Measurements from ENCODE around the gene CEACAM21. TPM values are rescaled to one million over a fixed set of nuclear protein-coding genes. Genes with fewer than 3 reads are reported as not detected.

Gene CEACAM21
- polyA plus RNA-seq, 1 of the 3 experiments (the other 2 are of a cell fraction), result not detected

DNA sequence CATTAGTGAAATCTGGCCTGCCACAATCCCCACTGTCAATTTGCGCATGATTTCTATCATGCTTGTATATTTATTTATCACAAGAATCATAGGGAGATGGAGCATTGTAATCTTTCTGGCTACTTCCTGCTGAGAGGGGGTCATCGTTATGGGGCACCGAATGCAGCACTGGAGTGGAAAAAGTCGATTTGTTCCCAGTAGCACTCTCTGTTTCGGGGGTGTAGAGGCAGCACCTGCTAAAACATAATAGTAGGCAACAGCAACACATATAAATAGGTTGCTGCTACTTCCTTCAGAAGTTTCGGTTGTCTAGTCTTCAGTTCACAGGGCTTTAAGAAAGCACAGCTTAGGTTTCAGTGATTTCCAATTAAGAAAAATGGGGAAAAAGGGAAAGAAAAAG, 23.4 kb upstream of the CEACAM21 start:
- no peaks in the 10 kb centered on the region for H3K9me2 ChIP-seq
- ChIA-PET CTCF (interaction anchor here (1.4 to 1.7 kb wide), 3 partner anchors 11 to 103 kb away, joined by 4 to 5 read pairs (median 4); no protein-coding TSS in a partner anchor), POLR2A (no interaction called here)
- 17% methylated on average over 6 of the region's 6 CpGs for WGBS (ENCODE audit: low lambda C conversion rate)
- H4K20me1 ChIP-seq (ENCODE audit: insufficient read depth), result no peaks in the 10 kb centered on the region
- H3K27ac ChIP-seq (ENCODE audit: low read depth in 2 of 2, low read length in 1 of 2), result no peak overlapping the region
- no peaks in the 10 kb centered on the region for H3K4me1 ChIP-seq (ENCODE audit: control insufficient read depth in 1 of 2, insufficient read depth in 2 of 2, low read depth in 1 of 2, low read length in 1 of 2)
- H3K27me3 ChIP-seq (ENCODE audit: insufficient read depth), result peaks cover 68% of the 10 kb centered on the region
- H3K9ac ChIP-seq, result no peak overlapping the region
- no peaks in the 10 kb centered on the region; the same call in 1 of the 2 replicates for H3K9me3 ChIP-seq
- TF ChIP-seq GATA2 (CRISPR knock-in tag; IDR thresholded peaks at IDR 0.05) (no peak), POLR2AphosphoS5 (IDR thresholded peaks at IDR 0.05; ENCODE audit: low read depth, low read length) (no peak), FOXM1 (IDR thresholded peaks at IDR 0.05; ENCODE audit: low read depth) (no peak), RXRA (IDR thresholded peaks at IDR 0.05; ENCODE audit: borderline replicate concordance, low read depth) (no peak), TCF12 (IDR thresholded peaks at IDR 0.05) (no peak), ZBTB33 (IDR thresholded peaks at IDR 0.05; ENCODE audit: borderline replicate concordance, low read depth) (no peak), RCOR1 (IDR thresholded peaks at IDR 0.05; ENCODE audit: low read length) (no peak), ELF1 (IDR thresholded peaks at IDR 0.05) (no peak), CTCF (IDR thresholded peaks at IDR 0.05) (no peak), NFIC (IDR thresholded peaks at IDR 0.05; ENCODE audit: borderline replicate concordance) (no peak), CHD2 (IDR thresholded peaks at IDR 0.05; ENCODE audit: low read length, partially characterized antibody) (no peak), NRF1 (IDR thresholded peaks at IDR 0.05; ENCODE audit: low read depth, low read length) (no peak)
- TF ChIP-seq, protein P1, sequence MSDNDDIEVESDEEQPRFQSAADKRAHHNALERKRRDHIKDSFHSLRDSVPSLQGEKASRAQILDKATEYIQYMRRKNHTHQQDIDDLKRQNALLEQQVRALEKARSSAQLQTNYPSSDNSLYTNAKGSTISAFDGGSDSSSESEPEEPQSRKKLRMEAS (IDR thresholded peaks at IDR 0.05; ENCODE audit: low read depth), result no peak
- no peak overlapping the region for H3K4me3 ChIP-seq (ENCODE audit: low read depth in 2 of 2, low read length in 1 of 2)
- no peaks in the 10 kb centered on the region for H3F3A ChIP-seq (replicated peaks; ENCODE audit: insufficient read depth)
- no peaks in the 10 kb centered on the region for H3K79me2 ChIP-seq (ENCODE audit: insufficient read depth)
- no peak overlapping the region for H2AFZ ChIP-seq (ENCODE audit: low read depth)
- no peaks in the 10 kb centered on the region for H3K36me3 ChIP-seq (replicated peaks in 1 of 2; ENCODE audit: control insufficient read depth in 1 of 2, insufficient read depth in 2 of 2, low read length in 1 of 2)
- DNase-seq, result no peak
- H3K4me2 ChIP-seq, result no peak overlapping the region

GRCh38 chr19:41553804-41554203, 22.2 kb upstream of the CEACAM21 start:
- 8% methylated on average over 4 of the region's 4 CpGs for whole genome bisulfite sequencing (ENCODE audit: low lambda C conversion rate)
- CTCF ChIA-PET, result interaction anchor here (1.8 to 4.0 kb wide), 4 partner anchors 10 to 104 kb away, joined by 5 to 21 read pairs (median 10); no protein-coding TSS in a partner anchor
- TF ChIP-seq RFX5 (IDR thresholded peaks at IDR 0.05; ENCODE audit: low read length) (no peak), FOXM1 (IDR thresholded peaks at IDR 0.05; ENCODE audit: low read depth) (no peak), FOXJ3 (CRISPR knock-in tag; IDR thresholded peaks at IDR 0.05) (no peak), NFIC (IDR thresholded peaks at IDR 0.05; ENCODE audit: borderline replicate concordance) (no peak), EP300 (IDR thresholded peaks at IDR 0.05; ENCODE audit: borderline replicate concordance in 1 of 2, low read depth in 1 of 2, low read length in 1 of 2) (no peak)
- TF ChIP-seq, protein P2, sequence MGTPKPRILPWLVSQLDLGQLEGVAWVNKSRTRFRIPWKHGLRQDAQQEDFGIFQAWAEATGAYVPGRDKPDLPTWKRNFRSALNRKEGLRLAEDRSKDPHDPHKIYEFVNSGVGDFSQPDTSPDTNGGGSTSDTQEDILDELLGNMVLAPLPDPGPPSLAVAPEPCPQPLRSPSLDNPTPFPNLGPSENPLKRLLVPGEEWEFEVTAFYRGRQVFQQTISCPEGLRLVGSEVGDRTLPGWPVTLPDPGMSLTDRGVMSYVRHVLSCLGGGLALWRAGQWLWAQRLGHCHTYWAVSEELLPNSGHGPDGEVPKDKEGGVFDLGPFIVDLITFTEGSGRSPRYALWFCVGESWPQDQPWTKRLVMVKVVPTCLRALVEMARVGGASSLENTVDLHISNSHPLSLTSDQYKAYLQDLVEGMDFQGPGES (IDR thresholded peaks at IDR 0.05; ENCODE audit: low read depth, low read length), result no peak
- TF ChIP-seq, protein P1 (IDR thresholded peaks at IDR 0.05; ENCODE audit: low read depth), result no peak
- TF ChIP-seq, protein P3, sequence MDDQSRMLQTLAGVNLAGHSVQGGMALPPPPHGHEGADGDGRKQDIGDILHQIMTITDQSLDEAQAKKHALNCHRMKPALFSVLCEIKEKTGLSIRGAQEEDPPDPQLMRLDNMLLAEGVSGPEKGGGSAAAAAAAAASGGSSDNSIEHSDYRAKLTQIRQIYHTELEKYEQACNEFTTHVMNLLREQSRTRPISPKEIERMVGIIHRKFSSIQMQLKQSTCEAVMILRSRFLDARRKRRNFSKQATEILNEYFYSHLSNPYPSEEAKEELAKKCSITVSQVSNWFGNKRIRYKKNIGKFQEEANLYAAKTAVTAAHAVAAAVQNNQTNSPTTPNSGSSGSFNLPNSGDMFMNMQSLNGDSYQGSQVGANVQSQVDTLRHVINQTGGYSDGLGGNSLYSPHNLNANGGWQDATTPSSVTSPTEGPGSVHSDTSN (IDR thresholded peaks at IDR 0.05), result no peak

More at GRCh38 chr19:41553804-41554203, 22.2 kb upstream of the CEACAM21 start:
- H3K79me2 ChIP-seq (ENCODE audit: insufficient read depth), result no peaks in the 10 kb centered on the region
- no peaks in the 10 kb centered on the region for H4K20me1 ChIP-seq (ENCODE audit: insufficient read depth)
- H3K9ac ChIP-seq, result no peak overlapping the region
- H3K4me2 ChIP-seq, result no peak overlapping the region
- H3K27me3 ChIP-seq (ENCODE audit: insufficient read depth), result peaks cover 68% of the 10 kb centered on the region
- H3K4me3 ChIP-seq (ENCODE audit: low read depth in 2 of 2, low read length in 1 of 2), result no peak overlapping the region
- H3K9me2 ChIP-seq, result no peaks in the 10 kb centered on the region
- H3K9me3 ChIP-seq, result no peaks in the 10 kb centered on the region; the same call in 1 of the 2 replicates
- H3K36me3 ChIP-seq (replicated peaks in 1 of 2; ENCODE audit: control insufficient read depth in 1 of 2, insufficient read depth in 2 of 2, low read length in 1 of 2), result no peaks in the 10 kb centered on the region
- POLR2A ChIA-PET, result no interaction called here
- H3F3A ChIP-seq (replicated peaks; ENCODE audit: insufficient read depth), result no peaks in the 10 kb centered on the region
- H3K4me1 ChIP-seq (ENCODE audit: control insufficient read depth in 1 of 2, insufficient read depth in 2 of 2, low read depth in 1 of 2, low read length in 1 of 2), result no peaks in the 10 kb centered on the region
- no peak overlapping the region for H2AFZ ChIP-seq (ENCODE audit: low read depth)
- no peak for DNase-seq
- no peak overlapping the region for H3K27ac ChIP-seq (ENCODE audit: low read depth in 2 of 2, low read length in 1 of 2)
